Subcutaneous adipose tissue (tissue), 4 donors: ENCODE data around the gene FSTL4. TPM values are rescaled to one million over a fixed set of nuclear protein-coding genes. Genes with fewer than 3 reads are reported as not detected.

Experiments
- total RNA-seq, 4 donors: library from RNA; depleted of rRNA; stranded (reverse); fragments of >200 nt; gene quantifications; one replicate each; pipeline ENCODE4 v1.1.0, GENCODE V29; 2016
- TF ChIP-seq, protein P1 (sequence below): fragments of 450-650 bp; IDR thresholded peaks from one replicate; pipeline ENCODE4 v1.5.1; 2016; ENCODE audit warnings: low read depth, mild to moderate bottlenecking, control low read depth, antibody characterized with exemption, moderate library complexity

FSTL4 gene
- total RNA-seq, 4 donors from 2014 or later = not detected

DNA sequence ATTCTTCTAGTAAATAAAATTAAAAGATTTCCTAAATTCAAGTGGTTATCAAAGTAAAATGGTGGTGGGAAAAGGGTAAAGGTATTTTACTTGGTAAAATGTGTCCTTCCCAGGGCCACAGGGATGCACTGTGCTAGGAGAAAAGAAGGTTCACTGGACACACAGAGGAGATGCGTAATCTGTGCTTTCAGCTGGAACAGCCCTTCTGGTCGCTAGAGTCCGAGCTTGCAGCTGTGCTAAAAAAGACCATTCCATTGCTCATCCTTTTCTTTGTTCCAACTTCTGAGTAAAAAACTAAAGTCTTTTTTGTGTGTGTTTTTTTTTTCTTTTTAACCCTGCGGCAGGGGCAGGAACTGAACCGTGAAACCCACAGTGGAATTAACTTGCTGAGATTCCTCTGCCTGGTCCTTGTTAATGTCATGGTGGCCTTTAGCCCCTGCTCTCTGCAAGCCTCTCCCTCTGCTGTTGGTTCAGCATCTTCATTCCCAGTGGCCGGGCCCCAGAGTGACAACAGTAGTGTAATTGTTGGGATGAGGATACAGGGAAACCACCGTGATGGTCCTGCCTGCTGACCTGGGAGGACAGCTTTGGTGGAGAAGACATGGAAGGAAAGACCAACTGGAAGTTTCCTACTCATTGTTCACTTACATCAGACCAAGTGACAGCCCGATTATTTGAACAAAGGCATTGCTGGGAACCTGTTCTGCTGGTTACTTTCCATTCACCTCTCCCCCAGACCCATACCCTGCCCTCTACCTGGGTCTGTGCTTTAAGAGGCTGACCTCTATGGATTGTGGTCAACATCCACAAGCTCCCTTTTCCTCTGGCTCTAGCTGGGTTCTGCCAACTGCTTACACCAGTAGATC is 31.9 kb upstream of the FSTL4 start:
- TF ChIP-seq, protein P1, sequence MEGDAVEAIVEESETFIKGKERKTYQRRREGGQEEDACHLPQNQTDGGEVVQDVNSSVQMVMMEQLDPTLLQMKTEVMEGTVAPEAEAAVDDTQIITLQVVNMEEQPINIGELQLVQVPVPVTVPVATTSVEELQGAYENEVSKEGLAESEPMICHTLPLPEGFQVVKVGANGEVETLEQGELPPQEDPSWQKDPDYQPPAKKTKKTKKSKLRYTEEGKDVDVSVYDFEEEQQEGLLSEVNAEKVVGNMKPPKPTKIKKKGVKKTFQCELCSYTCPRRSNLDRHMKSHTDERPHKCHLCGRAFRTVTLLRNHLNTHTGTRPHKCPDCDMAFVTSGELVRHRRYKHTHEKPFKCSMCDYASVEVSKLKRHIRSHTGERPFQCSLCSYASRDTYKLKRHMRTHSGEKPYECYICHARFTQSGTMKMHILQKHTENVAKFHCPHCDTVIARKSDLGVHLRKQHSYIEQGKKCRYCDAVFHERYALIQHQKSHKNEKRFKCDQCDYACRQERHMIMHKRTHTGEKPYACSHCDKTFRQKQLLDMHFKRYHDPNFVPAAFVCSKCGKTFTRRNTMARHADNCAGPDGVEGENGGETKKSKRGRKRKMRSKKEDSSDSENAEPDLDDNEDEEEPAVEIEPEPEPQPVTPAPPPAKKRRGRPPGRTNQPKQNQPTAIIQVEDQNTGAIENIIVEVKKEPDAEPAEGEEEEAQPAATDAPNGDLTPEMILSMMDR = no peak

DNA sequence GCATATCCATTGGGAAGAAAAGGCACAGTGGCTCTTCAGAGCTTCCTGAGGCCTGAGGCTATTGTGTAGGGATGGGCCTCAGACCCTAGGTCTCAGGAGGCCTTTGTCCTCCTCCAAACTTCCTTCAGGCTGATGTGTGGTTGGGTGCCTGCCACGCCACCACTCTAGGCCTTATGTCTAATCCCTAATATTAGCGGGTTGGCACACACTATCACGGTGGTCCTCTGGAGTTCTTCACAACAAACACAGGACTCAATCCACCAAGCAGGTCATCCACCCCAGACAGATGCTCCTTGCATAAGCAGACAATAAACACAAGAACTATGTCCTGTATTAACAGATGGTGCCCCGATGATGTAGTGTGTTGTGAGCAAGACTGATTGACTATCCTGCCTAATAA is 31.0 kb upstream of the FSTL4 start:
- TF ChIP-seq, protein P1 = no peak

DNA sequence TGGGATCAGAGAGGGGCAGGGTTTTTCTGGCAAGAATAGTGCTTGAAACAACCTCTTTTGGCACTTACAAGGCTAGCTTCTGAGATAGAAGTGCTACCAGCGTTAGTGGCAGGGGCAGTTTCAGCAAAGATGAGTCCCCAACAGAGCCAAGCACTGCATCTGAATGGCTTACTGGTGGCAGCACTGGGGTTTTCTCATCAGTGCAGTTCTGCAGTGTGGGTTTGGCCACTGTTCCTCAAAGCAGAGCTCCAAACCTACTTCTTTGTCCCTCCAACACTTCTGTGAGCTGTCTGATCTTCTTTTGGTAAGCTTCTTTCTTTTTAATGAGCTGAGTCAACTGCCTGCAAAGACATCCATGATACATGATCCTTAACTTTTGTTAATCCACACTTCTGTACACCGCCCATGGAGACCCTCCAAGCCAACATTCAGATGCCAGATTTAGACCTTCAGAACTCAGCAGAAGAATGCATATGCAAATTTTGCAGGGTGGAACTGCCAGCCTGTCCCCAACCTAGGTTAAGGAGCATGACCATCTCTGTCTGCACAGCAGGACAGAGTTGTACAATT is 29.9 kb upstream of the FSTL4 start:
- TF ChIP-seq, protein P1 = no peak

DNA sequence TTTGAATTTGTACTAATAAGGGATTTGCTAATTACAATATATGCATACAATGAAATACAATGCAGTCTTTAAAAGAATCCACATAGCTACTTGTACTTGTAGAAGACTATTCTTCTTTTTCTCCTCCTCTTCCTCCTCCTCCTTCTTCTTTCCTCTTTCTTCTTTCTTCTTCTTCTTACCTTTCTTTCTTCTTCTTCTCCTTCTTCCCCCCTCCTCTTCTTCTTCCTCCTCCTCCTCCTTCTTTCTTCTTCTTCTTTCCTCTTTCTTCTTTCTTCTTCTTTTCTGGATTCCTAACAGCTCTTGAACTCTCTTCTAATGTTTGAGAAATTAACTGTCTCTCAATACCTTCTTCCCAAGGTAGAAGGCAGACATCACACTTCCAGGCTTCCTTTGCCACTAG is 29.3 kb upstream of the FSTL4 start:
- TF ChIP-seq, protein P1 = no peak

DNA sequence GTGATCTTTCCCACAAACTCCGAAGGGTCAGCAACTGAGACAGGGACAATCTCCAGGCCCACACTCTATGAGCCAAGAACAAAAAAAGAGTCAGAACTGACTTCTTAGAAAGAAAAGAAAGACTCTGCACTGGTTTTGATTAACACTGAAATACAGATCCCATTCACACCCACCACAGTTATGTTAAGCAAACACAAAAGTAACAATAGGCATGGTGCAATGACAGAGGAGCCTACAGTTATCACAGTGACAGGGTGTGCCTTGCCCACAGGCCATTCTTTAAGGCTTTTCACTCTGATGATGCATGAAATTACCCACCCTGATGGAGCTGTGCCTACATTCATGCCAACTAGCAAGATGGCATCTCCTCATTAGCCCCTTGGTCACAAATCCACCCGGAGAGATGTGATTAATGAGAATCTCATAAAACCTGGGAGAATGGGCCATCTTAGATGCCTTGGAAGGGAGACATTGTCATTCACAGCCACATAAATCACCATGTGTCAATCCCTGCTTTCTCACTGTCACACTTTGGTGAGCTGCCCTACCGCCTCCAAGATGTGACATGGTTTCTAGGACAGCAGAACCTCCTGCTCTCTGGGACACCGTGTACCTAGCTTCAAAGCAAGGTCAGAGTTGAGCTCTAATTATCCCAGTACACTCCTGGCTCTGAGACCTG is 27.6 kb upstream of the FSTL4 start:
- TF ChIP-seq, protein P1 = no peak

DNA sequence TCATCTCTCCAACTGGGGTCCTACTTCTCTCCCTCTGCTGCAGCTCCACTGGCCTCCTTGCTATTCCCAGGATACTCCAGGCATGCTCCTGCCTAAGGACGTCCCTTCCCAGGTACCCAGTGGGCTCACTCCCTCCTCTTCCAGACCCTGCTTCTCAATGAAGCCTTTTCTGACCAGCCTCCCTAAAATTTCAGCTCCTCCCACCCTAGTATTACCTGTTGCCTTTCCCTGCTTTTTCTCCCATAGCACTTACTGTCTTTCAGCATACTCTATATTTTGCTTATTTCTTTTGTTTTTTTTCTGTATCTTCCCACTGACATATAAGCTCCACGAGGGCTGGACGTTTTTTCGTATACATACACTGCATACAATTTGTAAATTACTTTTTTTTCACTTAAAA is 26.1 kb upstream of the FSTL4 start:
- TF ChIP-seq, protein P1 = no peak

DNA sequence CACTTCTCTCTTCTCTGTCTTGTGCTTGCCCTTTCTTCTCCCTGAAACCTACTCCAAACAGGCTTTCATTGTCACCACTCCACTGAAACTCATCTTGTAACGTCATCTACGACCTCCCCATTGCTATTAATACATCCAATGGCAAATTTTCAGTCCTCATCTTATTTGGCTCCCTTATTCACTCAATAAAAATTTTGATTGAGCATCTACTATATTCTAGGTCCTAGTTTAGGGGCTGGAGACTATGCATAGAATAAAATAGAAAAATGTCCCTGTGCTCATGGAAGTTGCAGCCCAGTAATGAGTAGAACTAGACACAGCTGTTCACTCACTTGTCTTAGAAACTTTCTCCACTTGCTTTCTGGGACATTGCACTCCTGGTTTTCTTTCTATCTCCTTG is 24.9 kb upstream of the FSTL4 start:
- TF ChIP-seq, protein P1 = no peak
